HUES6 (cell line): ENCODE results near the gene PRKCA.

Experiments
- H3K27ac ChIP-seq: 2 replicates; pipeline ENCODE4 v1.7.0; 2013; ENCODE audit warnings: low read depth, mild to moderate bottlenecking, low read length, inconsistent platforms
- H3K27me3 ChIP-seq: 2 replicates; pipeline ENCODE4 v1.6.1; 2013; ENCODE audit warnings: low read length; ENCODE audit not compliant: control insufficient read depth, insufficient read depth
- H3K36me3 ChIP-seq: 2 replicates; pipeline ENCODE4 v1.6.1; 2013; ENCODE audit warnings: low read length; ENCODE audit not compliant: control insufficient read depth, insufficient read depth
- H3K4me1 ChIP-seq: 2 replicates; pipeline ENCODE4 v1.6.1; 2013; ENCODE audit warnings: low read length; ENCODE audit not compliant: control insufficient read depth, insufficient read depth
- H3K4me3 ChIP-seq: 2 replicates; pipeline ENCODE4 v1.5.1; 2013; ENCODE audit warnings: low read depth, low read length
- H3K9ac ChIP-seq: one replicate; pipeline ENCODE4 v1.6.1; 2013; ENCODE audit warnings: mild to moderate bottlenecking, low read length
- H3K9me3 ChIP-seq: 2 replicates; pipeline ENCODE4 v1.6.1; 2013; ENCODE audit warnings: low read depth, low read length; ENCODE audit not compliant: control insufficient read depth, insufficient read depth

Gene PRKCA

GRCh38 chr17:66858226-66859083, 556.0 kb downstream of the PRKCA start:
- Histone ChIP-seq H3K27me3 (no peaks in the 10 kb centered on the region), H3K9ac (no peak overlapping the region), H3K4me1 (no peaks in the 10 kb centered on the region), H3K9me3 (0 out of 2 replicates have a peak, but pooled peaks cover 5% of the 10 kb centered on the region), H3K4me3 (no peak overlapping the region), H3K27ac (no peak overlapping the region), H3K36me3 (no peaks in the 10 kb centered on the region)

GRCh38 chr17:66859353-66859752, 556.9 kb downstream of the PRKCA start:
- Histone ChIP-seq H3K4me1 (no peaks in the 10 kb centered on the region), H3K36me3 (no peaks in the 10 kb centered on the region), H3K9me3 (0 out of 2 replicates have a peak, but pooled peaks cover 3% of the 10 kb centered on the region), H3K27me3 (no peaks in the 10 kb centered on the region), H3K4me3 (no peak overlapping the region), H3K27ac (no peak overlapping the region), H3K9ac (no peak overlapping the region)

- Histone ChIP-seq H3K9me3 (no peaks in the 10 kb centered on the region), H3K36me3 (no peaks in the 10 kb centered on the region), H3K4me1 (no peaks in the 10 kb centered on the region), H3K4me3 (no peak overlapping the region), H3K9ac (no peak overlapping the region), H3K27me3 (no peaks in the 10 kb centered on the region), H3K27ac (no peak overlapping the region)
Observed at GRCh38 chr17:66860204-66860603, 557.8 kb downstream of the PRKCA start.
